HG02943 (cell line): Measurements from ENCODE around the gene DUSP3.
"Not testable (repeated sequence)": the region's sequence is repeated elsewhere in the genome, so short reads cannot be mapped to it uniquely, and the experiment has no call there.

Source experiments
- ATAC-seq: cut with Tn5 transposase; IDR thresholded peaks from one replicate; pipeline ENCODE4 v1.9.1; 2021; ENCODE audit warnings: mild to moderate bottlenecking, low read depth, moderate library complexity; ENCODE audit not compliant: unreplicated experiment

Gene DUSP3

GRCh38 chr17:43803758-43804157, 25.0 kb upstream of the DUSP3 start:
- ATAC-seq = no peak

- ATAC-seq = no peak
Observed at GRCh38 chr17:43801844-43802243, 23.1 kb upstream of the DUSP3 start.

- ATAC-seq = no peak
Observed at GRCh38 chr17:43800736-43801135, 22.0 kb upstream of the DUSP3 start.

- ATAC-seq = no peak
Observed at GRCh38 chr17:43799047-43799446, 20.3 kb upstream of the DUSP3 start.

- ATAC-seq = not testable (repeated sequence)
Observed at GRCh38 chr17:43798024-43798423, 19.2 kb upstream of the DUSP3 start.

- not testable (repeated sequence) for ATAC-seq
Observed at GRCh38 chr17:43792668-43793067, 13.9 kb upstream of the DUSP3 start.

GRCh38 chr17:43791589-43791988, 12.8 kb upstream of the DUSP3 start:
- ATAC-seq = no peak

- no peak for ATAC-seq
Observed at GRCh38 chr17:43790311-43790940, 11.6 kb upstream of the DUSP3 start.

GRCh38 chr17:43789482-43789881, 10.7 kb upstream of the DUSP3 start:
- ATAC-seq = no peak

- ATAC-seq = no peak
Observed at GRCh38 chr17:43788540-43788939, 9.8 kb upstream of the DUSP3 start.

GRCh38 chr17:43787728-43788127, 9.0 kb upstream of the DUSP3 start:
- ATAC-seq = no peak

- no peak for ATAC-seq
Observed at GRCh38 chr17:43784628-43785101, 5.9 kb upstream of the DUSP3 start.

GRCh38 chr17:43784068-43784467, 5.3 kb upstream of the DUSP3 start:
- ATAC-seq = no peak

- ATAC-seq = no peak
Observed at GRCh38 chr17:43782913-43783680, 4.3 kb upstream of the DUSP3 start.

GRCh38 chr17:43780135-43780534, 1.4 kb upstream of the DUSP3 start, which contains the start of gene CFAP97D1:
CFAP97D1 (plus strand) TSS chr17:43780435; CDS start chr17:43780463, 28 bp downstream.
- ATAC-seq = no peak

GRCh38 chr17:43779145-43780125, 658 bp upstream of the DUSP3 start:
- no peak for ATAC-seq

GRCh38 chr17:43774304-43775250, 4.2 kb downstream of the DUSP3 start:
- ATAC-seq = no peak

GRCh38 chr17:43772877-43773648, 5.7 kb downstream of the DUSP3 start:
- no peak for ATAC-seq

- no peak for ATAC-seq
Observed at GRCh38 chr17:43771463-43771862, 7.3 kb downstream of the DUSP3 start.
